ENCODE measurements around the gene ANO3. TPM values are rescaled to one million over a fixed set of nuclear protein-coding genes. Genes with fewer than 3 reads are reported as not detected.

Gene ANO3
- total and polyA plus RNA-seq, 2 experiments from 2014 or later = not detected

GRCh38 chr11:26579683-26580082 lies 247.8 kb downstream of the ANO3 start:
- H3K36me3 Mint-ChIP-seq (ENCODE audit: low read depth) = no peaks in the 10 kb centered on the region

More at GRCh38 chr11:26579683-26580082, 247.8 kb downstream of the ANO3 start:
- no peaks in the 10 kb centered on the region for H3K9me3 Mint-ChIP-seq
- ATAC-seq (no peak), DNase-seq (ENCODE audit: low spot score) (no peak)
- no peak overlapping the region for H3K27ac ChIP-seq (ENCODE audit: low read depth)
- H3K27ac Mint-ChIP-seq = 0 out of 2 replicates have a peak overlapping the region, but pooled peaks have one; percentile 15
- TF ChIP-seq JUNB (IDR thresholded peaks at IDR 0.05; ENCODE audit: unreplicated experiment) = no peak
- TF ChIP-seq EZH2 (IDR thresholded peaks at IDR 0.05; ENCODE audit: low read depth, unreplicated experiment) = no peak
- TF ChIP-seq ZNF462 (CRISPR knock-in tag; IDR thresholded peaks at IDR 0.05) = no peak
- no peak for TF ChIP-seq CTCF (conservative IDR thresholded peaks at IDR 0.05; ENCODE audit: low read depth in 2 of 2)
- TF ChIP-seq REST (IDR thresholded peaks at IDR 0.05; ENCODE audit: unreplicated experiment) = no peak
- TF ChIP-seq EZH2phosphoT487 (IDR thresholded peaks at IDR 0.05; ENCODE audit: unreplicated experiment) = no peak
- no peak for TF ChIP-seq STAT1 (IDR thresholded peaks at IDR 0.05; ENCODE audit: unreplicated experiment)
- no peak for TF ChIP-seq ZNF331 (CRISPR knock-in tag; IDR thresholded peaks at IDR 0.05; ENCODE audit: low read depth)
- TF ChIP-seq NANOG (IDR thresholded peaks at IDR 0.05; ENCODE audit: borderline replicate concordance) = no peak
- no peak for TF ChIP-seq ETS1 (IDR thresholded peaks at IDR 0.05)
- H3K36me3 ChIP-seq (ENCODE audit: insufficient read depth) = no peaks in the 10 kb centered on the region
- H3K79me2 ChIP-seq (replicated peaks; ENCODE audit: insufficient read depth) = no peaks in the 10 kb centered on the region
- no peak overlapping the region for H3K4me3 ChIP-seq
- H4K20me1 ChIP-seq (replicated peaks; ENCODE audit: insufficient read depth) = no peaks in the 10 kb centered on the region
- no peaks in the 10 kb centered on the region for H3K9me2 ChIP-seq (ENCODE audit: insufficient read depth)
- no peak overlapping the region for H3K4me3 Mint-ChIP-seq
- H3F3A ChIP-seq (replicated peaks; ENCODE audit: low read depth) = no peaks in the 10 kb centered on the region
- H3K27me3 Mint-ChIP-seq (ENCODE audit: insufficient read depth, low read depth, poor library complexity) = no peaks in the 10 kb centered on the region
- H2AFZ ChIP-seq = no peak overlapping the region
- peaks cover 17% of the 10 kb centered on the region for H3K4me1 ChIP-seq (ENCODE audit: insufficient read depth)
- 0 out of 2 replicates have a peak overlapping the region, but pooled peaks have one; percentile 22 for H3K4me2 ChIP-seq
- peaks cover 14% of the 10 kb centered on the region for H3K4me1 Mint-ChIP-seq
- H3K27me3 ChIP-seq (ENCODE audit: insufficient read depth) = no peaks in the 10 kb centered on the region

Data from GM23338 (cell line).